Heart left ventricle (tissue), 16 donors: Measurements from ENCODE around the gene BAK1. TPM values are rescaled to one million over a fixed set of nuclear protein-coding genes. Genes with fewer than 3 reads are reported as not detected.

Experiments
- ATAC-seq, 4 donors: fragments of 200-7000 bp; cut with Tn5 transposase; one replicate each; pipeline ENCODE4 v1.9.1; 2020 to 2022; ENCODE audit warnings: moderate library complexity in 4 of 4, mild to moderate bottlenecking in 3 of 4, moderate number of reproducible peaks in 1 of 4
- DNase-seq, 5 donors: peaks; one replicate each; pipeline ENCODE4 v3.0.0-alpha.2; 2020
- H3K27ac ChIP-seq, 12 donors: fragments of 200-600 bp; sonication (generic) in 4 of 12; one replicate each; pipeline versions ENCODE4 v1.5.0 to v1.8.0; 2016 to 2022; ENCODE audit warnings: mild to moderate bottlenecking in 2 of 12
- H3K27me3 ChIP-seq, 9 donors: fragments of 200-600 bp; sonication (generic) in 2 of 9; one replicate each; pipeline versions ENCODE4 v1.5.1 to v1.8.0; 2016 to 2022; ENCODE audit warnings: mild to moderate bottlenecking in 3 of 9
- H3K36me3 ChIP-seq, 9 donors: fragments of 200-600 bp; sonication (generic) in 2 of 9; one replicate each; pipeline versions ENCODE4 v1.5.0 to v1.8.0; 2018 to 2022; ENCODE audit warnings: mild to moderate bottlenecking in 2 of 9
- H3K4me1 ChIP-seq, 12 donors: fragments of 200-600 bp; sonication (generic) in 4 of 12; one replicate each; pipeline versions ENCODE4 v1.5.0 to v1.8.0; 2016 to 2022; ENCODE audit warnings: mild to moderate bottlenecking in 3 of 12
- H3K4me3 ChIP-seq, 12 donors: fragments of 200-600 bp; sonication (generic) in 4 of 12; one replicate each; pipeline versions ENCODE4 v1.5.0 to v1.8.0; 2017 to 2022; ENCODE audit warnings: mild to moderate bottlenecking in 9 of 12, moderate library complexity in 4 of 12
- H3K9me3 ChIP-seq, 12 donors: fragments of 200-600 bp; sonication (generic) in 4 of 12; one replicate each; pipeline versions ENCODE4 v1.5.0 to v1.8.0; 2016 to 2022; ENCODE audit warnings: mild to moderate bottlenecking in 1 of 12
- CTCF ChIP-seq, 12 donors: fragments of 200-600 bp; sonication (generic) in 4 of 12; IDR thresholded peaks; one replicate each; pipeline versions ENCODE4 v1.5.0 to v1.8.0; 2018 to 2022; ENCODE audit warnings: antibody characterized with exemption in 12 of 12, mild to moderate bottlenecking in 5 of 12
- POLR2A ChIP-seq, 2 donors: fragments of 450-650 bp; IDR thresholded peaks; one replicate each; pipeline ENCODE4 v1.6.1; 2017; ENCODE audit warnings: antibody characterized with exemption in 2 of 2, mild to moderate bottlenecking in 2 of 2, moderate library complexity in 2 of 2
- WGBS, 4 donors: extraction: QIAGEN DNeasy Blood & Tissue Kit in 2 of 4; methylation state at CpG; one replicate each; pipeline versions ENCODE4 v1.1.5 to v1.1.7; 2013 to 2018; 5-methylcytosine and 5-hydroxymethylcytosine counted together
- intact Hi-C, 10 donors: fragments of 100-400 bp; cut with DNase I; formaldehyde crosslinking; loops; one replicate each; pipeline versions ENCODE4 v1.11.1 to v1.14.2; 2022
- polyA plus RNA-seq, 2 donors: library from polyadenylated mRNA; stranded (reverse); fragments of 200-250 nt; gene quantifications; one replicate each; pipeline ENCODE4 v1.2.3, GENCODE V29; 2013
- total RNA-seq, 9 donors: library from RNA; depleted of rRNA in 2 of 9; stranded (reverse); fragments of >200 nt in 2 of 9; fragmentation: NEBNext Ultra II Directional in 3 of 9; extraction: Animal tissue kit (Norgen Biotek cat#: 25700) in 3 of 9; gene quantifications; one replicate each; pipeline versions ENCODE4 v1.1.0 to v1.2.4, GENCODE V29; 2016 to 2023
- donor health status: ischemic (EF 13 %, LVEDD 7.1; RV severe dilation, severe dysfunction).
- donor health status: healthy with polysubstance abuse.
- donor health status: DM: no; HTN: yes; CAD: no.
- donor health status: DM: no; HTN: no; CAD: no.
- donor health status: ischemic (EF 25% LVEDD 6.9; RV normal size, moderate dysfunction).
- donor health status: ischemic (EF 25% LVEDD 5.7; RV mildly dilated, moderate dysfunction).
- donor health status: healthy.
- donor health status: DM: yes; HTN: yes; CAD: no.
- donor health status: ischemic (EF 35%, LVEDD 5.7; RV mildly dilated, moderate dysfunction).
- donor health status: nonischemic (EF 11% LVEDD 7.7; RV severe dilation, severe dysfunction).
- donor health status: DM: yes; HTN: yes; CAD: no.
- donor health status: PGD.
- donor health status: ischemic (EF 29% LVEDD 5.4; RV normal size, mild dysfunction).
- donor health status: nonischemic (EF 23%, LVEDD 6.1; RV moderate dilation, normal function).

The BAK1 gene
- total and polyA plus RNA-seq, 11 donors: 13.9 to 55.3 (median 18.9) TPM

GRCh38 chr6:33592595-33593413 is 12.7 kb upstream of the BAK1 start:
- DNase-seq: no peak
- WGBS, 4 donors: 42 to 74% (median 56%) methylated on average over 20 to 57 of the region's 57 CpGs
- Histone ChIP-seq H3K4me1 (peaks cover 3 to 45% (median 24%) of the 10 kb centered on the region in 12 donors), H3K36me3 (no peaks in the 10 kb centered on the region), H3K4me3 (peak overlapping the region in 4 of 12 donors; percentile 4 to 33 (median 16)), H3K9me3 (no peaks in the 10 kb centered on the region), H3K27me3 (no peaks in the 10 kb centered on the region), H3K27ac (no peak overlapping the region)
- no peak for ATAC-seq
- TF ChIP-seq CTCF (IDR thresholded peaks at IDR 0.05) (no peak), POLR2A (IDR thresholded peaks at IDR 0.05) (no peak)
- intact Hi-C loops: loop anchor here in 1 of 10 donors (5.0 kb wide), 1 partner anchor 39 kb away; no protein-coding TSS in a partner anchor

GRCh38 chr6:33592280-33592594 is 12.2 kb upstream of the BAK1 start:
- H3K9me3 ChIP-seq: no peaks in the 10 kb centered on the region
- H3K4me3 ChIP-seq: no peak overlapping the region
- WGBS, 4 donors: 89 to 92% (median 90%) methylated on average over 7 of the region's 7 CpGs
- ATAC-seq (no peak), DNase-seq (no peak)
- H3K27ac ChIP-seq: no peak overlapping the region
- H3K4me1 ChIP-seq: peaks cover 3 to 39% (median 24%) of the 10 kb centered on the region in 12 donors
- TF ChIP-seq POLR2A (IDR thresholded peaks at IDR 0.05) (no peak), CTCF (IDR thresholded peaks at IDR 0.05) (no peak)
- no peaks in the 10 kb centered on the region for H3K36me3 ChIP-seq
- intact Hi-C loops: loop anchor here in 1 of 10 donors (5.0 kb wide), 1 partner anchor 40 kb away; no protein-coding TSS in a partner anchor
- H3K27me3 ChIP-seq: no peaks in the 10 kb centered on the region

GRCh38 chr6:33591424-33592032 is 11.5 kb upstream of the BAK1 start:
- no peak for DNase-seq
- no peaks in the 10 kb centered on the region for H3K9me3 ChIP-seq
- H3K27ac ChIP-seq: peak overlapping the region in 6 of 12 donors; percentile 63 to 94 (median 81)
- no peak for ATAC-seq
- no peaks in the 10 kb centered on the region for H3K27me3 ChIP-seq
- intact Hi-C loops: loop anchor here in 5 of 10 donors (2.0 to 5.0 kb wide), 6 partner anchors 29 to 109 kb away; partner anchors contain the start of gene ITPR3 (in 1 of the 5)
- 97 to 99% (median 97%) methylated on average over 8 to 9 of the region's 9 CpGs for WGBS, 4 donors
- H3K36me3 ChIP-seq: no peaks in the 10 kb centered on the region
- TF ChIP-seq POLR2A (IDR thresholded peaks at IDR 0.05) (no peak), CTCF (IDR thresholded peaks at IDR 0.05) (no peak)
- H3K4me1 ChIP-seq: peaks cover 3 to 36% (median 24%) of the 10 kb centered on the region in 12 donors
- no peak overlapping the region for H3K4me3 ChIP-seq
